ENCODE measurements around the gene SH3RF1. TPM values are rescaled to one million over a fixed set of nuclear protein-coding genes. Genes with fewer than 3 reads are reported as not detected.

The SH3RF1 gene
- total RNA-seq, 1 donor: 41.9 TPM

DNA sequence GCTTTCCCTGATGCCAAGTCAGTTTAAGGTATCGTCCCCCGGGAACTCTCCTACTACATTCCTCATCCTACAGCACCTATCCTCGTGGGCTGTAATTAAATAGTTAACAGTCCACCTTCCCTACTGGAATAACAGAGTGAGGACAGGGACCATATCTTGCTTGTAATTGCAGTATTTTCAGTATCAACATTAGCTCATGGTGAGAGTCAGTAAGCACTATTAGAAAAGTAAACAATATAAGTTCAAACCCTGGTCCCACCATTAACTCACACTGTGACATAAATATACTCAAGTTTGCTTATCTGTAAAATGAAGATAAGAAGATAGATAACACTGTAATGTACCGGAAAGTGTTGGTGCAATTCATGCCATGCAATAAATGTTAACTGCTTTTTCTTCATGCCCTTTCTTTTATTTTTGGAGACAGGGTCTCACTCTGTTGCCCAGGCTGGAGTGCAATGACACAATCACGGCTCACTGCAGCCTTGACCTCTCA, 61.3 kb downstream of the SH3RF1 start:
- peak; percentile 38 for DNase-seq (ENCODE audit: low read depth)
- no peak overlapping the region for H3K4me3 ChIP-seq (ENCODE audit: low read depth, low read length)
- TF ChIP-seq, protein P1, sequence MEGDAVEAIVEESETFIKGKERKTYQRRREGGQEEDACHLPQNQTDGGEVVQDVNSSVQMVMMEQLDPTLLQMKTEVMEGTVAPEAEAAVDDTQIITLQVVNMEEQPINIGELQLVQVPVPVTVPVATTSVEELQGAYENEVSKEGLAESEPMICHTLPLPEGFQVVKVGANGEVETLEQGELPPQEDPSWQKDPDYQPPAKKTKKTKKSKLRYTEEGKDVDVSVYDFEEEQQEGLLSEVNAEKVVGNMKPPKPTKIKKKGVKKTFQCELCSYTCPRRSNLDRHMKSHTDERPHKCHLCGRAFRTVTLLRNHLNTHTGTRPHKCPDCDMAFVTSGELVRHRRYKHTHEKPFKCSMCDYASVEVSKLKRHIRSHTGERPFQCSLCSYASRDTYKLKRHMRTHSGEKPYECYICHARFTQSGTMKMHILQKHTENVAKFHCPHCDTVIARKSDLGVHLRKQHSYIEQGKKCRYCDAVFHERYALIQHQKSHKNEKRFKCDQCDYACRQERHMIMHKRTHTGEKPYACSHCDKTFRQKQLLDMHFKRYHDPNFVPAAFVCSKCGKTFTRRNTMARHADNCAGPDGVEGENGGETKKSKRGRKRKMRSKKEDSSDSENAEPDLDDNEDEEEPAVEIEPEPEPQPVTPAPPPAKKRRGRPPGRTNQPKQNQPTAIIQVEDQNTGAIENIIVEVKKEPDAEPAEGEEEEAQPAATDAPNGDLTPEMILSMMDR (IDR thresholded peaks at IDR 0.05; ENCODE audit: insufficient read depth, low read depth, low read length): no peak

GRCh38 chr4:169208516-169208915, 62.2 kb downstream of the SH3RF1 start:
- TF ChIP-seq, protein P1 (IDR thresholded peaks at IDR 0.05; ENCODE audit: insufficient read depth, low read depth, low read length): no peak
- no peak for DNase-seq (ENCODE audit: low read depth)
- no peak overlapping the region for H3K4me3 ChIP-seq (ENCODE audit: low read depth, low read length)

DNA sequence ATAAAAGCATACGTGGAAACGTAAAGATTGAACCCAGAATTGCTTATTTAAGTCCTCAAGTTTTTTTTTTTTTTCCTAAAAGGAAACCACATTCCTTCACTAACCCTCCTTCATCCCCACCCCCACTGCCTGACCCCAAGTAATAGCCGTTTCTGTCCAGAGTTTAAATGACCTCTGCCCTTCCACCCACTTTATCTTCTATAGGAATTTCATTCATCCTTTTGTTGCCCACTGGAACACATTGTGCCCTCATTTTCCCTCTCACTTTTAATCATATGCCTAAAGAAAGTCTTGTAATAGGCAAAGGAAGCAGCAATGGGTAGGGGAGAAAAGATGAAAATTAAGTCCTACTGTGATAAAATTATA, 62.7 kb downstream of the SH3RF1 start:
- TF ChIP-seq, protein P1 (IDR thresholded peaks at IDR 0.05; ENCODE audit: insufficient read depth, low read depth, low read length): no peak
- peak; percentile 72 for DNase-seq (ENCODE audit: low read depth)
- no peak overlapping the region for H3K4me3 ChIP-seq (ENCODE audit: low read depth, low read length)

GRCh38 chr4:169207436-169208089, 63.2 kb downstream of the SH3RF1 start:
- TF ChIP-seq, protein P1 (IDR thresholded peaks at IDR 0.05; ENCODE audit: insufficient read depth, low read depth, low read length): no peak
- no peak overlapping the region for H3K4me3 ChIP-seq (ENCODE audit: low read depth, low read length)
- DNase-seq (ENCODE audit: low read depth): no peak

DNA sequence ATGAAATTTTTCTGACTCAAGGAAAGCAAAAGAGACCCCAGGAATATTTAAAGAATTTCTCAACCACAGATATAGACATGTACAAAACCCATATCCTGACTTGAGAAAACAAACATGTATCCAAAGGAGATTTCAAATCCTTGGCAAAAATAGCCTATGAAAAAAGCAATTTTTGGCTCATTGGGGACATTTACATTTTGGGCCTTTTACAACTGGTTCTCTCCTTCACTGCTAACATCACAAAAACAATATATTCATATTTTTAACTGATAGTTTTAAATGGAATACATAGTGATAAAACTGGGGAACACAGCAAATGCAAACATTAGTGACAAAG, 65.0 kb downstream of the SH3RF1 start:
- TF ChIP-seq, protein P1 (IDR thresholded peaks at IDR 0.05; ENCODE audit: insufficient read depth, low read depth, low read length): no peak
- no peak overlapping the region for H3K4me3 ChIP-seq (ENCODE audit: low read depth, low read length)
- DNase-seq (ENCODE audit: low read depth): no peak

DNA sequence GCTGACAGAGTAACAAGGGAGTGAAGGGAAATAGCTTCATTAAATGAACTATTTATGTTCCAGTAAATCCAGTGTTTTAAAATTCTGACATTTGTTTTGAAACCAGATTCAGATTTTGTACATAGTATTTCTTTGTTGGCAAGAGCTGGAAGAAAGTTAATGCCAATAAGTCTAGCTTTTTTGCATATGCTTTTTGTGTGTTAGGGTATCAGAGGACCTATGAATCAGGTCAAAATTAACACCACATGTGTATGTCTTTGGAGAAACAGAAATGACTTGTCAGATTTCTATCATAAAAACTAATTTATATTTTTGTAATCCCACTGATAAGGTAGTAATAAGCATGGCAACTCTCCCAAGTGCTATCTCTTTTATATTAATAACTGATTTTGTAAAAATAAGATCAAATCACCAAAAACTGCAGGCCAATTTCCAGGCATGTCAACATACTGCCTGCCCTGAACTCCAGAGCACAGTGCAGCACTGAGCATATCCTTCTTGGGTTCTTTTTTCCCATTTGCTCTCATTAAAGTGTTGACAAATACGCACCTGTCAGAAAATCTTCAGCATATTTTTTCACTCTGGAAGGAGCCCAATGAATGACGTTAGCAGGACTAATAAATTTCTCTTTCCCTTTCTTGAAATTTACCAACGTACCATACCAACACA, 65.5 kb downstream of the SH3RF1 start:
- TF ChIP-seq, protein P1 (IDR thresholded peaks at IDR 0.05; ENCODE audit: insufficient read depth, low read depth, low read length): no peak
- peak; percentile 61 for DNase-seq (ENCODE audit: low read depth)
- H3K4me3 ChIP-seq (ENCODE audit: low read depth, low read length): no peak overlapping the region
